Common myeloid progenitor, CD34-positive (primary cell): ENCODE measurements around the gene OSBPL3.

Experiments
- CTCF ChIA-PET: fragments of 350-600 bp; sonication (Branson Sonifier 250); formaldehyde crosslinking; loops from one replicate; lab custom pipeline; 2021; ENCODE audit warnings: antibody characterized with exemption; lab: Charles Lee
- POLR2A ChIA-PET: fragments of 350-600 bp; sonication (Branson Sonifier 250); formaldehyde crosslinking; loops from one replicate; lab custom pipeline; 2021; ENCODE audit warnings: antibody characterized with exemption; lab: Charles Lee
- DNase-seq, 3 donors: peaks; one replicate each; pipeline versions ENCODE4 v3.0.0 to v3.0.0-alpha.2; 2013
- H3K27ac ChIP-seq, 2 experiments: 1 replicate in 1 of 2; 2 replicates in 1 of 2; pipeline ENCODE4 v1.7.0; 2013; ENCODE audit warnings: inconsistent platforms in 2 of 2, low read length in 2 of 2, mild to moderate bottlenecking in 2 of 2, low read depth in 1 of 2, moderate library complexity in 1 of 2; ENCODE audit not compliant: severe bottlenecking in 2 of 2, insufficient read depth in 1 of 2, poor library complexity in 1 of 2
- H3K27me3 ChIP-seq, 5 experiments: replicated peaks in 2 of 5; 1 replicate in 3 of 5; 2 replicates in 2 of 5; pipeline versions ENCODE4 v1.6.1 to v1.7.0; 2013; ENCODE audit warnings: low read length in 4 of 5, mild to moderate bottlenecking in 2 of 5, moderate library complexity in 2 of 5, inconsistent platforms in 1 of 5; ENCODE audit not compliant: insufficient read depth in 5 of 5, control insufficient read depth in 4 of 5
- H3K36me3 ChIP-seq, 4 experiments: 1 replicate in 2 of 4; 2 replicates in 2 of 4; pipeline versions ENCODE4 v1.6.1 to v1.7.0; 2013; ENCODE audit warnings: low read length in 3 of 4, control low read depth in 1 of 4, mild to moderate bottlenecking in 1 of 4; ENCODE audit not compliant: control insufficient read depth in 4 of 4, insufficient read depth in 4 of 4
- H3K4me1 ChIP-seq, 4 experiments: 1 replicate in 3 of 4; 2 replicates in 1 of 4; pipeline versions ENCODE4 v1.6.1 to v1.7.1; 2013; ENCODE audit warnings: low read length in 3 of 4, mild to moderate bottlenecking in 3 of 4, control low read depth in 1 of 4, inconsistent platforms in 1 of 4, moderate library complexity in 1 of 4; ENCODE audit not compliant: control insufficient read depth in 4 of 4, insufficient read depth in 4 of 4; ENCODE audit errors: control extremely low read depth in 1 of 4
- H3K4me3 ChIP-seq, 7 experiments: 1 replicate in 4 of 7; 2 replicates in 3 of 7; pipeline versions ENCODE4 v1.5.1 to v1.7.0; 2013; ENCODE audit warnings: mild to moderate bottlenecking in 7 of 7, low read length in 6 of 7, moderate library complexity in 6 of 7, inconsistent platforms in 2 of 7, low read depth in 2 of 7, control low read depth in 1 of 7; ENCODE audit not compliant: insufficient read depth in 4 of 7, control insufficient read depth in 1 of 7; ENCODE audit errors: extremely low read depth in 1 of 7
- H3K9me3 ChIP-seq, 5 experiments: 1 replicate in 4 of 5; 2 replicates in 1 of 5; pipeline versions ENCODE4 v1.6.1 to v1.7.1; 2013; ENCODE audit warnings: low read length in 4 of 5, mild to moderate bottlenecking in 2 of 5, inconsistent platforms in 1 of 5, low read depth in 1 of 5, moderate library complexity in 1 of 5; ENCODE audit not compliant: control insufficient read depth in 4 of 5, insufficient read depth in 2 of 5; ENCODE audit errors: control extremely low read depth in 1 of 5
- WGBS: methylation state at CpG from one replicate; pipeline ENCODE4 v1.1.5; 2013; ENCODE audit not compliant: insufficient coverage; 5-methylcytosine and 5-hydroxymethylcytosine counted together

Gene OSBPL3

DNA sequence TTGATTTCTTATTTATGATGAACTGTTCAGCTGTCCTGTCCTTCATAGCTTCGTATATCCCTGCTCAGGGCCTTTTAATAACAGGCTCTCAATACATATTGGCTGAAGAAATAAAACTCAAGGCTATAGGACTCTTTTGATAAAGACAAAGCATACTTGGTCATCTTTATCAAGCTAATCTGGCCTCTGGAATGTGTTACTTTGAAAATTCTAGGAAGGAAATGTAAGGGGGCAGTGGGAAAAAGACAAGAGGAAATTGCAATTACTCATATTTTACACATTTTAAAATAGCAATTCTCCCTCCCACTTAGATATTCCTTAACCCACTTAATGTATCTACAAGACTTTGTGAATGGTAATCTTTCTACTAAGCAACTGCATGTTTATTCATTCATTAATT, 94.3 kb downstream of the OSBPL3 start:
- Histone ChIP-seq H3K4me1 (peaks cover 0 to 23% (median 8%) of the 10 kb centered on the region in 4 experiments), H3K27me3 (no peaks in the 10 kb centered on the region), H3K9me3 (no peaks in the 10 kb centered on the region), H3K36me3 (peaks cover 0 to 14% (median 4%) of the 10 kb centered on the region in 4 experiments), H3K27ac (no peak overlapping the region), H3K4me3 (no peak overlapping the region)
- ChIA-PET CTCF (interaction anchor here (1.0 to 3.7 kb wide), 8 partner anchors 8 to 208 kb away, joined by 3 to 13 read pairs (median 4); no protein-coding TSS in a partner anchor), POLR2A (no interaction called here)
- WGBS, result 100% methylated on average over 1 of the region's 1 CpG
- DNase-seq, result no peak

DNA sequence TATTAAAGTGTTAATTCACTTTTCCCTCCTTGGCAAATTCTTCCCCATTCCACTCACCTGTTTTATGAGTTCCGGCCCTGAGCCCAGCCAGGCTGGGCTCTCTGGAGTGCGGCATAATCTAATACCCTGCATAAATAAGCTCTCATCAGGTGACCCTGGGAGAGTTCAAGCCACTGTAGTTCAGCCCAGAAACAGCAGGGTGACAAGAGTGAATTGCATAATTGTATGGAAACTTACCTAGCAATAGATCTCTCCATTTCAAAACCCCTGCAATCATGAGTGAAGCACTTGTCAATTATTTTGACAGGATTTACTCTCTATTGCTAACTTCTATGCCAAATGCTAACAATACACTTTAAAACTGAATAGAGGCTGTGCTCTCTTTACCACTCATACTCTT, 94.7 kb downstream of the OSBPL3 start:
- DNase-seq, result no peak
- WGBS, result no CpG with 5 or more reads among the region's 2 CpGs
- POLR2A ChIA-PET, result no interaction called here
- peaks cover 0 to 23% (median 8%) of the 10 kb centered on the region in 4 experiments for H3K4me1 ChIP-seq
- H3K36me3 ChIP-seq, result peaks cover 0 to 11% (median 4%) of the 10 kb centered on the region in 4 experiments
- H3K27me3 ChIP-seq, result no peaks in the 10 kb centered on the region
- H3K4me3 ChIP-seq, result no peak overlapping the region
- CTCF ChIA-PET, result interaction anchor here (1.1 to 3.7 kb wide), 5 partner anchors 8 to 94 kb away, joined by 3 to 13 read pairs (median 4); no protein-coding TSS in a partner anchor
- H3K9me3 ChIP-seq, result no peaks in the 10 kb centered on the region
- H3K27ac ChIP-seq, result no peak overlapping the region

DNA sequence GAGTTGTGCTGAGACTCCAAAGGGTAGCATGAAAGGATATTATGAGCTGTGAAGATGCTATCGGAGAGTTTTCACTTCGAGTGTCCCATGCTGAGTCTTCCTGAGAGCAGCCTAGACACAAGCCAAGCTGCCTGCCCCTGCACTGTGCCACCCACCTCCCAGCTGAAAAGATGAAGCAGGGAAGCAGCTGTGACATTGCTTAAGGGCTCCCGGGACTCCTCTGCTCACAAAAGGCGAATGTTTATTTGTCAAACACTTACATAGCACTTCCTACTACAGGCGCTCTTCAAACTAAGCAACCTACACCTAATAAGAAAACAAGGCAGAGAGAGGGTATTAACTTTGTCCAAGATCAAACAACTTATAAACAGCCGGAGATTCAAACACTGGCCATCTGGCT, 95.6 kb downstream of the OSBPL3 start:
- no peaks in the 10 kb centered on the region for H3K27me3 ChIP-seq
- peaks cover 0 to 9% (median 2%) of the 10 kb centered on the region in 4 experiments for H3K36me3 ChIP-seq
- CTCF ChIA-PET, result interaction anchor here (1.9 to 3.7 kb wide), 2 partner anchors 9 to 12 kb away, joined by 6 to 13 read pairs; no protein-coding TSS in a partner anchor
- H3K27ac ChIP-seq, result no peak overlapping the region
- 96% methylated on average over 4 of the region's 6 CpGs for WGBS
- no peak for DNase-seq
- no peaks in the 10 kb centered on the region for H3K9me3 ChIP-seq
- POLR2A ChIA-PET, result no interaction called here
- H3K4me1 ChIP-seq, result peaks cover 0 to 20% (median 6%) of the 10 kb centered on the region in 4 experiments
- no peak overlapping the region for H3K4me3 ChIP-seq

DNA sequence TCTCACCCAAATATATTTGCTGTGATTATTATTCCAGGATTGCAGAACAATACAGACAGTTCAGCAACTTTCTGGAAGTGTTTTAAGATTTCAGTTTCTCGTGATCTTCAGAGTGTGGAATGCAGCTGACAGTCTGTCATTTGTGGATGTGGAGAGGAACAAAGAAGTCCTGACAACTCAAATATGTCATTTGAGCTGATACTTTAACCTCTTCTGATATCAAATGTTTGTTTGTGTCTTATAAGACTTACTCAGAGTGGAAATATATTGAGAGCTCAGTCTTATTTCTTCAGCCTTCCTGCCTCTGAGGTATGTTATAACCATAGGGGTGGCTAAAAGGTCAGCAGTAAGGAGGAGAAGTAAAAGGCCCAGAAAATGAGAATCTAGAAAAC, 96.4 kb downstream of the OSBPL3 start:
- 100% methylated on average over 1 of the region's 1 CpG for WGBS
- Histone ChIP-seq H3K27ac (no peak overlapping the region), H3K27me3 (no peaks in the 10 kb centered on the region), H3K36me3 (peaks cover 0 to 9% (median 2%) of the 10 kb centered on the region in 4 experiments), H3K4me3 (no peak overlapping the region), H3K4me1 (peaks cover 0 to 26% (median 10%) of the 10 kb centered on the region in 4 experiments), H3K9me3 (no peaks in the 10 kb centered on the region)
- ChIA-PET CTCF (interaction anchor here (0.9 to 3.7 kb wide), 4 partner anchors 10 to 210 kb away, joined by 3 to 13 read pairs (median 3); no protein-coding TSS in a partner anchor), POLR2A (no interaction called here)
- DNase-seq, result no peak

DNA sequence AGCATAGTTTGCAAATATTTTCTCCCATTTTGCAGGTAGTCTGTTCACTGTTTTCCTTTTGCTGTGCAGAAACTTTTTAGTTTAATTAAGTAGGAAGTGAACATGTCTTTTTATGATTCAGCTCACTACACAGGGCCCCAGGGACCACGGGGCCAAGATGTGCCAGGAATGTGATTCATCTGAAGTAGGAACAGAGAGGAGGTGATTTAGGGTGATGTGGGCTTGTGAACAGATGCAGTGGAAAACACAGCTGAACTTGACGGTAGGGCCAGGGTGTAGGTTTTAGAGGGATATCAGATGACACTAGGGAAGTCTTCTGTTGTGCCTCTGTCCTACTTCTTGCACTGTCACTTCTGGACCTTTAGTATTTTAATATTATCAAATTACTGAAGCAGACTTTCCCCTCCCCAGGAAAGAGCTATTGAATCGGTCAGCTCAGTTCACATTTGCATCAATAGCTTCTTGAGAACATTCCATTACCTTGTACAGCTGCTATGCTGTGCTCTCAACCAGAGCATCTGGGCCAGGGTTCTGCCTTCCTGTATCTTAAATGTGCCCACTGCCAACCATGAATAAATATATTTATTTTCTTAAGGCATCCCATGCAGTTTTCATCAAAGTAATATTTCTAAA, 96.9 kb downstream of the OSBPL3 start:
- Histone ChIP-seq H3K9me3 (no peaks in the 10 kb centered on the region), H3K4me3 (no peak overlapping the region), H3K36me3 (peaks cover 0 to 9% (median 2%) of the 10 kb centered on the region in 4 experiments), H3K27ac (no peak overlapping the region), H3K27me3 (no peaks in the 10 kb centered on the region), H3K4me1 (peaks cover 3 to 30% (median 13%) of the 10 kb centered on the region in 4 experiments)
- ChIA-PET CTCF (interaction anchor here (0.9 to 3.7 kb wide), 4 partner anchors 10 to 210 kb away, joined by 3 to 13 read pairs (median 3); no protein-coding TSS in a partner anchor), POLR2A (no interaction called here)
- DNase-seq, result no peak
- 52% methylated on average over 2 of the region's 3 CpGs for WGBS

DNA sequence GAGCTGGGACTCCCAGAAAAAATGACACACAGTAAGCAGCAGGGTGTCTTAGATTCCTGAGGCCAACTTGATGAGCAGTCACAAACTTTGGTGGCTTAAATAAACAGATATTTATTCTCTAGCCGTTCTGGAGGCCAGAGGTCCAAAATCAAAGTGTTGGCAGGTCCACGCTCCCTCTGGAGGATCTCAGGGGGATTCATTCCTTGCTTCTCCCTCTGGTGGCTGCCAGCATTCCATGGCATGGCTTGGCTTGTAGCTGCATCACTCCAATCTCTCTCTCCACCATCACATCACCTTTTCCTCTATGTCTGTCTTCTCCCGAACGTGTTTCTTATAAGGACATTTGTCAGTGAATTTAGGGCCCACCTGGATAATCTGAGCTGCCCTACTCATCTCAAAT, 98.4 kb downstream of the OSBPL3 start:
- Histone ChIP-seq H3K4me3 (no peak overlapping the region), H3K27me3 (no peaks in the 10 kb centered on the region), H3K9me3 (no peaks in the 10 kb centered on the region), H3K27ac (no peak overlapping the region), H3K36me3 (peaks cover 0 to 9% (median under 1%) of the 10 kb centered on the region in 4 experiments), H3K4me1 (peaks cover 3 to 36% (median 20%) of the 10 kb centered on the region in 4 experiments)
- 95% methylated on average over 4 of the region's 4 CpGs for WGBS
- ChIA-PET POLR2A (no interaction called here), CTCF (interaction anchor here (1.0 to 1.5 kb wide), 5 partner anchors 8 to 60 kb away, joined by 3 to 4 read pairs (median 4); no protein-coding TSS in a partner anchor)
- DNase-seq, result no peak

DNA sequence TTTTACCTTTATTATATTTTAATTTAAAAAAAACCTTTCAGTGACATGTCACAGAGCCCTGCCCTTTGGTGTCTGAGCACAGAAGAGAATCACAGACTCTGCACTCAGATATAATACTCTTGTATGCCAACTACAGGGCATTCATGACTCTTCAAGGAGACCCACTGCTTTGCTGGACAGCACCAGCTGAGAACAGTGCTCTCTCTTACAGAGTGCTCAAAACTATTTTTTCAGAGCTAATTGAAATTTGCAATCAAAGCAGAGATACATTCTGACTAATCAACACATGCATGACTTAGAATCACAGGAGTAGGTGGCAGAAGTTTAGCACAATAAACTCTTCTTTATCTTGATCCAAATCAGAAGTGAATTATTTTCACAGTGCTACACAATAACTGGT, 99.1 kb downstream of the OSBPL3 start:
- ChIA-PET POLR2A (no interaction called here), CTCF (interaction anchor here (1.0 to 1.5 kb wide), 8 partner anchors 9 to 97 kb away, joined by 3 to 4 read pairs (median 4); no protein-coding TSS in a partner anchor)
- peaks cover 0 to 9% (median 0%) of the 10 kb centered on the region in 4 experiments for H3K36me3 ChIP-seq
- H3K4me1 ChIP-seq, result peaks cover 3 to 36% (median 18%) of the 10 kb centered on the region in 4 experiments
- DNase-seq, result no peak
- H3K27ac ChIP-seq, result no peak overlapping the region
- no peaks in the 10 kb centered on the region for H3K27me3 ChIP-seq
- no peak overlapping the region for H3K4me3 ChIP-seq
- H3K9me3 ChIP-seq, result no peaks in the 10 kb centered on the region
